Suprapubic skin (tissue), 4 donors: ENCODE data around the gene NTSR1.

Experiments used
- CTCF ChIP-seq, 2 donors: fragments of 200-600 bp in 1 of 2; fragments of 450-650 bp in 1 of 2; sonication (generic) in 1 of 2; IDR thresholded peaks; one replicate each; pipeline ENCODE4 v1.5.1; 2016 to 2019; ENCODE audit warnings: antibody characterized with exemption in 2 of 2, mild to moderate bottlenecking in 1 of 2, moderate library complexity in 1 of 2
- EP300 ChIP-seq: sonication (generic); formaldehyde crosslinking; IDR thresholded peaks from one replicate; pipeline ENCODE4 v1.6.1; 2017; ENCODE audit warnings: antibody characterized with exemption
- POLR2A ChIP-seq, 2 donors: fragments of 450-650 bp; IDR thresholded peaks; one replicate each; pipeline ENCODE4 v1.6.1; 2017; ENCODE audit warnings: antibody characterized with exemption in 2 of 2, mild to moderate bottlenecking in 2 of 2, moderate library complexity in 2 of 2
- POLR2AphosphoS5 ChIP-seq, 3 donors: sonication (generic); formaldehyde crosslinking; IDR thresholded peaks; one replicate each; pipeline ENCODE4 v1.6.1; 2017; ENCODE audit warnings: antibody characterized with exemption in 3 of 3

GRCh38 chr20:62664019-62664971 is 44.3 kb upstream of the NTSR1 start:
- TF ChIP-seq EP300 (no peak), CTCF (IDR thresholded peaks at IDR 0.05) (no peak), POLR2A (IDR thresholded peaks at IDR 0.05) (no peak), POLR2AphosphoS5 (IDR thresholded peaks at IDR 0.05) (no peak)
